HuH-7 (cell line): ENCODE data around the gene LMTK2.
A peak's percentile ranks its signal among the peaks of the same experiment; 100 is the strongest.

Source experiments
- DNase-seq: peaks from one replicate; pipeline ENCODE4 v3.0.0; 2011; ENCODE audit warnings: low spot score

Gene LMTK2

GRCh38 chr7:98137134-98137825 lies 30.6 kb downstream of the LMTK2 start:
- no peak for DNase-seq

GRCh38 chr7:98137826-98138151 lies 31.1 kb downstream of the LMTK2 start:
- DNase-seq: no peak

GRCh38 chr7:98138672-98139071 lies 32.0 kb downstream of the LMTK2 start:
- DNase-seq: no peak

- no peak for DNase-seq
Measured at GRCh38 chr7:98142658-98143057, 36.0 kb downstream of the LMTK2 start.

GRCh38 chr7:98148607-98149006 lies 41.9 kb downstream of the LMTK2 start:
- no peak for DNase-seq

- DNase-seq: no peak
Measured at GRCh38 chr7:98149116-98149692, 42.5 kb downstream of the LMTK2 start.

- no peak for DNase-seq
Measured at GRCh38 chr7:98151884-98152283, 45.2 kb downstream of the LMTK2 start.

- DNase-seq: no peak
Measured at GRCh38 chr7:98156700-98157099, 50.0 kb downstream of the LMTK2 start.

GRCh38 chr7:98157761-98158160 lies 51.1 kb downstream of the LMTK2 start:
- DNase-seq: no peak

GRCh38 chr7:98162758-98163157 lies 56.1 kb downstream of the LMTK2 start:
- no peak for DNase-seq

- DNase-seq: no peak
Measured at GRCh38 chr7:98163269-98163668, 56.6 kb downstream of the LMTK2 start.

- DNase-seq: no peak
Measured at GRCh38 chr7:98163704-98164494, 57.2 kb downstream of the LMTK2 start.

GRCh38 chr7:98165827-98166667 lies 59.4 kb downstream of the LMTK2 start:
- peak; percentile 80 for DNase-seq

- DNase-seq: no peak
Measured at GRCh38 chr7:98166668-98166970, 60.0 kb downstream of the LMTK2 start.

GRCh38 chr7:98167653-98168052 lies 61.0 kb downstream of the LMTK2 start:
- no peak for DNase-seq

GRCh38 chr7:98168181-98168903 lies 61.7 kb downstream of the LMTK2 start:
- DNase-seq: peak; percentile 92

- DNase-seq: no peak
Measured at GRCh38 chr7:98168904-98169621, 62.4 kb downstream of the LMTK2 start.

- DNase-seq: no peak
Measured at GRCh38 chr7:98170966-98171365, 64.3 kb downstream of the LMTK2 start.

GRCh38 chr7:98171449-98171848 lies 64.8 kb downstream of the LMTK2 start:
- no peak for DNase-seq

GRCh38 chr7:98174334-98175259 lies 67.9 kb downstream of the LMTK2 start:
- DNase-seq: no peak
